CD14-positive monocyte (primary cell): Measurements from ENCODE around the gene PLK5. TPM values are rescaled to one million over a fixed set of nuclear protein-coding genes. Genes with fewer than 3 reads are reported as not detected.

ENCODE experiments used
- DNase-seq, 3 donors: peaks; one replicate each; pipeline ENCODE4 v3.0.0-alpha.2; 2011 to 2022
- H2AFZ ChIP-seq: 2 replicates; pipeline ENCODE4 v1.6.0; 2012; ENCODE audit warnings: mild to moderate bottlenecking, low read depth, low read length, inconsistent platforms; ENCODE audit not compliant: insufficient read depth, poor library complexity, severe bottlenecking
- H3K27ac ChIP-seq, 2 donors: 1 replicate in 1 of 2; 2 replicates in 1 of 2; pipeline ENCODE4 v1.5.1; 2012 to 2013; ENCODE audit warnings: low read length in 2 of 2, control low read depth in 1 of 2, inconsistent platforms in 1 of 2, low read depth in 1 of 2, mild to moderate bottlenecking in 1 of 2
- H3K27me3 ChIP-seq, 2 donors: one replicate each; pipeline versions ENCODE4 v1.6.0 to v1.6.1; 2011 to 2013; ENCODE audit warnings: low read length in 2 of 2; ENCODE audit not compliant: control insufficient read depth in 2 of 2, insufficient read depth in 2 of 2
- H3K36me3 ChIP-seq, 2 donors: replicated peaks in 1 of 2; 1 replicate in 1 of 2; 2 replicates in 1 of 2; pipeline versions ENCODE4 v1.5.1 to v1.6.1; 2012 to 2013; ENCODE audit warnings: low read length in 2 of 2, control low read depth in 1 of 2, inconsistent platforms in 1 of 2, mild to moderate bottlenecking in 1 of 2; ENCODE audit not compliant: insufficient read depth in 2 of 2, control insufficient read depth in 1 of 2
- H3K4me1 ChIP-seq, 2 donors: 1 replicate in 1 of 2; 2 replicates in 1 of 2; pipeline versions ENCODE4 v1.5.1 to v1.6.1; 2012 to 2013; ENCODE audit warnings: low read length in 2 of 2, control low read depth in 1 of 2, inconsistent platforms in 1 of 2, mild to moderate bottlenecking in 1 of 2, moderate library complexity in 1 of 2; ENCODE audit not compliant: insufficient read depth in 2 of 2, control insufficient read depth in 1 of 2
- H3K4me2 ChIP-seq: replicated peaks from 2 replicates; pipeline ENCODE3; 2012; ENCODE audit warnings: low read length, moderate library complexity, mild to moderate bottlenecking; ENCODE audit not compliant: poor library complexity, severe bottlenecking; ENCODE audit errors: extremely low read depth
- H3K4me3 ChIP-seq, 3 experiments: fragments of 200-600 bp in 1 of 3; sonication (generic) in 1 of 3; replicated peaks in 1 of 3; 1 replicate in 2 of 3; 2 replicates in 1 of 3; pipeline ENCODE4 v1.5.1; 2011 to 2013; ENCODE audit warnings: low read length in 3 of 3, mild to moderate bottlenecking in 3 of 3, control low read depth in 2 of 3, low read depth in 2 of 3, inconsistent platforms in 1 of 3, moderate library complexity in 1 of 3
- H3K79me2 ChIP-seq: 2 replicates; pipeline ENCODE4 v1.6.0; 2012; ENCODE audit warnings: mild to moderate bottlenecking, control low read depth, inconsistent platforms, low read length, moderate library complexity; ENCODE audit not compliant: insufficient read depth
- H3K9ac ChIP-seq: 2 replicates; pipeline ENCODE4 v1.6.0; 2017; ENCODE audit warnings: low read length, mild to moderate bottlenecking; ENCODE audit not compliant: insufficient read depth, poor library complexity, severe bottlenecking
- H3K9me3 ChIP-seq, 2 donors: replicated peaks in 1 of 2; 1 replicate in 1 of 2; 2 replicates in 1 of 2; pipeline versions ENCODE4 v1.5.1 to v1.6.1; 2012 to 2013; ENCODE audit warnings: low read length in 2 of 2, control low read depth in 1 of 2; ENCODE audit not compliant: control insufficient read depth in 1 of 2, insufficient read depth in 1 of 2
- H4K20me1 ChIP-seq: 2 replicates; pipeline ENCODE4 v1.6.0; 2012; ENCODE audit warnings: mild to moderate bottlenecking, low read length, control low read depth, moderate library complexity; ENCODE audit not compliant: insufficient read depth
- H3K27ac Mint-ChIP-seq, 7 donors: one replicate each; pipeline ENCODE4 v1.8.0; 2020; ENCODE audit warnings: mild to moderate bottlenecking in 7 of 7, mixed read lengths in 7 of 7, moderate library complexity in 6 of 7, inconsistent platforms in 2 of 7
- H3K27me3 Mint-ChIP-seq, 3 donors: one replicate each; pipeline ENCODE4 v1.8.0; 2021 to 2022; ENCODE audit warnings: low read depth in 3 of 3, mild to moderate bottlenecking in 3 of 3, mixed read lengths in 3 of 3, moderate library complexity in 3 of 3, inconsistent platforms in 1 of 3
- H3K36me3 Mint-ChIP-seq, 2 donors: one replicate each; pipeline ENCODE4 v1.8.0; 2020; ENCODE audit warnings: mixed read lengths in 2 of 2, inconsistent platforms in 1 of 2, mild to moderate bottlenecking in 1 of 2
- H3K4me1 Mint-ChIP-seq: one replicate; pipeline ENCODE4 v1.8.0; 2020; ENCODE audit warnings: mild to moderate bottlenecking, mixed read lengths
- H3K4me3 Mint-ChIP-seq, 2 donors: one replicate each; pipeline ENCODE4 v1.8.0; 2020; ENCODE audit warnings: mild to moderate bottlenecking in 2 of 2, mixed read lengths in 2 of 2, moderate library complexity in 1 of 2
- H3K9me3 Mint-ChIP-seq, 7 donors: one replicate each; pipeline ENCODE4 v1.8.0; 2020 to 2022; ENCODE audit warnings: mixed read lengths in 7 of 7, mild to moderate bottlenecking in 6 of 7, moderate library complexity in 6 of 7, inconsistent platforms in 2 of 7
- WGBS: methylation state at CpG from one replicate; pipeline ENCODE4 v1.1.5; 2013; ENCODE audit warnings: missing lambda C conversion rate; ENCODE audit not compliant: insufficient coverage; 5-methylcytosine and 5-hydroxymethylcytosine counted together
- intact Hi-C, 2 donors: fragments of 100-400 bp; cut with micrococcal nuclease; formaldehyde crosslinking; loops; one replicate each; pipeline versions ENCODE4 v1.15.0 to v1.15.1; 2023
- polyA plus RNA-seq, 3 donors: library from polyadenylated mRNA; depleted of rRNA in 1 of 3; unstranded in 2 of 3; stranded (reverse) in 1 of 3; fragments of 300-500 nt in 2 of 3; fragments of >200 nt in 1 of 3; fragmentation: Illumina TruSeq in 2 of 3; gene quantifications; 1 replicate in 2 of 3; 2 replicates in 1 of 3; pipeline ENCODE4 v1.2.3, GENCODE V29; 2012 to 2021
- TF ChIP-seq, protein P1 (sequence below): fragments of 200-600 bp; IDR thresholded peaks from one replicate; pipeline ENCODE4 v1.8.0; 2022; ENCODE audit warnings: antibody characterized with exemption, mild to moderate bottlenecking

PLK5 gene
- polyA plus RNA-seq, 3 donors, result not detected

DNA sequence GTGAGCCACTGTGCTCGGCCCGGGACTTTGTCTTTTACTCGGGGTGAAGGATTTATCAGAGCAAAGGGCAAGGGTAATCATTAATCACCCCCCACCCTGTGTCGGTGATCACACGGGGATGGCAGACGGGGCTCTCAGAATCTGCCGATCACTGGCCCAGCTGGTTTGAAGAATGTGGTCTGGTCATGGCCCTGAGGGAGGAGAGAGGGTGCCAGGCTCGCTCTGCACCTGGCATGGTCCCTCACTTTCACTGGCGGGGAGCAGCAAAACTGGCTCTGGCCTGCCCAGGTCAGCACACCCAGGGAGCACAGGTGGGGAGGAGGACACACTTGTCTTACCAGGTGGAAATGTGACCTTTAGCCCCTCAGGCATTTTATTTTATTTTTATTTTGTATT is 22.7 kb upstream of the PLK5 start:
- Histone ChIP-seq H3K36me3 (no peaks in the 10 kb centered on the region), H3K79me2 (no peaks in the 10 kb centered on the region), H3K4me3 (no peak overlapping the region), H3K9ac (no peak overlapping the region), H2AFZ (no peak overlapping the region), H3K9me3 (peaks cover 0 to 8% of the 10 kb centered on the region in 2 donors), H3K4me1 (no peaks in the 10 kb centered on the region), H3K27me3 (peaks cover 3 to 21% of the 10 kb centered on the region in 2 donors), H3K27ac (no peak overlapping the region), H3K4me2 (no peak overlapping the region), H4K20me1 (no peaks in the 10 kb centered on the region)
- Mint-ChIP-seq H3K36me3 (no peaks in the 10 kb centered on the region), H3K27ac (no peak overlapping the region), H3K9me3 (peaks cover 1 to 20% (median 10%) of the 10 kb centered on the region in 7 donors), H3K27me3 (peaks cover 30 to 45% (median 43%) of the 10 kb centered on the region in 3 donors), H3K4me3 (no peak overlapping the region), H3K4me1 (peaks cover 2% of the 10 kb centered on the region)
- DNase-seq, result no peak
- intact Hi-C loops, result no loop called here
- TF ChIP-seq, protein P1, sequence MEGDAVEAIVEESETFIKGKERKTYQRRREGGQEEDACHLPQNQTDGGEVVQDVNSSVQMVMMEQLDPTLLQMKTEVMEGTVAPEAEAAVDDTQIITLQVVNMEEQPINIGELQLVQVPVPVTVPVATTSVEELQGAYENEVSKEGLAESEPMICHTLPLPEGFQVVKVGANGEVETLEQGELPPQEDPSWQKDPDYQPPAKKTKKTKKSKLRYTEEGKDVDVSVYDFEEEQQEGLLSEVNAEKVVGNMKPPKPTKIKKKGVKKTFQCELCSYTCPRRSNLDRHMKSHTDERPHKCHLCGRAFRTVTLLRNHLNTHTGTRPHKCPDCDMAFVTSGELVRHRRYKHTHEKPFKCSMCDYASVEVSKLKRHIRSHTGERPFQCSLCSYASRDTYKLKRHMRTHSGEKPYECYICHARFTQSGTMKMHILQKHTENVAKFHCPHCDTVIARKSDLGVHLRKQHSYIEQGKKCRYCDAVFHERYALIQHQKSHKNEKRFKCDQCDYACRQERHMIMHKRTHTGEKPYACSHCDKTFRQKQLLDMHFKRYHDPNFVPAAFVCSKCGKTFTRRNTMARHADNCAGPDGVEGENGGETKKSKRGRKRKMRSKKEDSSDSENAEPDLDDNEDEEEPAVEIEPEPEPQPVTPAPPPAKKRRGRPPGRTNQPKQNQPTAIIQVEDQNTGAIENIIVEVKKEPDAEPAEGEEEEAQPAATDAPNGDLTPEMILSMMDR, result no peak
- 100% methylated on average over 2 of the region's 9 CpGs for WGBS

DNA sequence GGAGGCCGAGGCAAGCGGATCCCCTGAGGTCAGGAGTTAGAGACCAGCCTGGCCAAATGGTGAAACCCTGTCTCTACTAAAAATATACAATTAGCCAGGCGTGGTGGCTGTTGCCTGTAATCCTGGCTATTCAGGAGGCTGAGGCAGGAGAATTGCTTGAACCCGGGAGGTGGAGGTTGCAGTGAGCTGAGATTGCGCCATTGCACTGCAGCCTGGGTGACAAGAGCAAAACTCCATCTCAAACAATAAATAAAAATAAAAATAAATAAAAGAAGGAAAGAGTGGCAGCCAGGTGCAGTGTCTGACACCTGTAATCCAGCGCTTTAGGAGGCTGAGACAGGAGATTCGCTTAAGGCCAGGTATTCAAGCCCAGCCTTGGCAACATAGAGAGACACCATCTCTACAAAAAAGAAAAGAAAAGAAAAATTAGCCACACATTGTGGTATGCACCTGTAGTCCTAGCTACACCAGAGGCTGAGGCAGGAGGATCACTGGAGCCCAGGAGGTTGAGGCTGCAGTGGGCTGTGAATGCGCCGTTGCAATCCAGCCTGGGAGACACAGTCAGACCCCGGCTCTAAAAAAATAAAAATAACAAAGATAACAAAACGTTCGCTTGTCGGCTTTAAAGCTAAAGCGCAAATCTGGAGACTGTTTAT is 21.3 kb upstream of the PLK5 start:
- Histone ChIP-seq H3K9me3 (peaks cover 4 to 20% of the 10 kb centered on the region in 2 donors), H3K79me2 (no peaks in the 10 kb centered on the region), H2AFZ (no peak overlapping the region), H3K4me3 (no peak overlapping the region), H3K4me2 (no peak overlapping the region), H3K27me3 (peaks cover 3 to 21% of the 10 kb centered on the region in 2 donors), H3K36me3 (no peaks in the 10 kb centered on the region), H3K9ac (no peak overlapping the region), H3K4me1 (peaks cover 3% of the 10 kb centered on the region in 2 donors), H4K20me1 (no peaks in the 10 kb centered on the region), H3K27ac (no peak overlapping the region)
- no peak for DNase-seq
- H3K27ac Mint-ChIP-seq, result peak overlapping the region in 1 of 7 donors; percentile 50
- peaks cover 6 to 32% (median 18%) of the 10 kb centered on the region in 7 donors for H3K9me3 Mint-ChIP-seq
- WGBS, result 71% methylated on average over 5 of the region's 14 CpGs
- TF ChIP-seq, protein P1, result no peak
- intact Hi-C loops, result no loop called here
- no peaks in the 10 kb centered on the region for H3K36me3 Mint-ChIP-seq
- peak overlapping the region in 1 of 2 donors; percentile 48 for H3K4me3 Mint-ChIP-seq
- peaks cover 28 to 43% (median 39%) of the 10 kb centered on the region in 3 donors for H3K27me3 Mint-ChIP-seq
- peaks cover 3% of the 10 kb centered on the region for H3K4me1 Mint-ChIP-seq
